HFF-Myc (cell line): ENCODE measurements around the gene NCOR1.
"Not testable (repeated sequence)": the region's sequence is repeated elsewhere in the genome, so short reads cannot be mapped to it uniquely, and the experiment has no call there.

Source experiments
- DNase-seq: peaks from one replicate; pipeline ENCODE4 v3.0.0-alpha.2; 2011; ENCODE audit warnings: low read depth; ENCODE audit errors: extremely low read depth
- H3K4me3 ChIP-seq: replicated peaks from 2 replicates; pipeline ENCODE4 v1.5.1; 2011; ENCODE audit warnings: low read depth, mild to moderate bottlenecking, control low read depth, low read length
- CTCF ChIP-seq: IDR thresholded peaks from 2 replicates; pipeline ENCODE4 v1.5.1; 2012; ENCODE audit warnings: mild to moderate bottlenecking, low read depth, low read length, control low read depth; ENCODE audit errors: missing control alignments

Gene NCOR1

GRCh38 chr17:16075949-16076348 lies 139.4 kb downstream of the NCOR1 start:
- no peak for TF ChIP-seq CTCF
- no peak overlapping the region for H3K4me3 ChIP-seq
- no peak for DNase-seq

GRCh38 chr17:16074423-16074822 lies 140.9 kb downstream of the NCOR1 start:
- no peak for DNase-seq
- no peak overlapping the region for H3K4me3 ChIP-seq
- no peak for TF ChIP-seq CTCF

- H3K4me3 ChIP-seq: no peak overlapping the region
- TF ChIP-seq CTCF: no peak
- no peak for DNase-seq
These were observed 141.5 kb downstream of the NCOR1 start for GRCh38 chr17:16073845-16074244.

GRCh38 chr17:16072031-16072430 lies 143.3 kb downstream of the NCOR1 start:
- TF ChIP-seq CTCF: no peak
- DNase-seq: no peak
- H3K4me3 ChIP-seq: no peak overlapping the region

- DNase-seq: no peak
- no peak overlapping the region for H3K4me3 ChIP-seq
- no peak for TF ChIP-seq CTCF
These were observed 147.0 kb downstream of the NCOR1 start for GRCh38 chr17:16068323-16068722.

GRCh38 chr17:16066125-16066524 lies 149.2 kb downstream of the NCOR1 start:
- no peak overlapping the region for H3K4me3 ChIP-seq
- TF ChIP-seq CTCF: no peak

GRCh38 chr17:16061631-16062030 lies 153.7 kb downstream of the NCOR1 start:
- H3K4me3 ChIP-seq: no peak overlapping the region
- no peak for TF ChIP-seq CTCF
- no peak for DNase-seq

More at GRCh38 chr17:16066125-16066524, 149.2 kb downstream of the NCOR1 start:
- no peak for DNase-seq

- not testable (repeated sequence) for H3K4me3 ChIP-seq, DNase-seq
These were observed 160.2 kb downstream of the NCOR1 start for GRCh38 chr17:16055139-16055538.
